Trophoblast cell (in vitro differentiated cells and primary cell): ENCODE results near the gene RAPGEF1.

ENCODE experiments used
- DNase-seq, 2 donors: peaks; one replicate each; pipeline ENCODE4 v3.0.0-alpha.2; 2016
- H2AFZ ChIP-seq: 2 replicates; pipeline ENCODE4 v1.6.1; 2013; ENCODE audit warnings: low read length, moderate library complexity, mild to moderate bottlenecking; ENCODE audit not compliant: insufficient read depth, poor library complexity
- H2AK5ac ChIP-seq: 2 replicates; pipeline ENCODE4 v1.6.1; 2013; ENCODE audit warnings: mild to moderate bottlenecking, low read length
- H2BK120ac ChIP-seq: 2 replicates; pipeline ENCODE4 v1.6.1; 2013; ENCODE audit warnings: low read length, mild to moderate bottlenecking, moderate library complexity; ENCODE audit not compliant: insufficient read depth, poor library complexity
- H2BK12ac ChIP-seq: 2 replicates; pipeline ENCODE4 v1.6.1; 2013; ENCODE audit warnings: mild to moderate bottlenecking, low read length, moderate library complexity
- H2BK5ac ChIP-seq: 2 replicates; pipeline ENCODE4 v1.6.1; 2013; ENCODE audit warnings: low read length, low read depth, moderate library complexity, mild to moderate bottlenecking; ENCODE audit not compliant: poor library complexity
- H3K14ac ChIP-seq: 2 replicates; pipeline ENCODE4 v1.6.1; 2013; ENCODE audit warnings: mild to moderate bottlenecking, low read length
- H3K18ac ChIP-seq: 2 replicates; pipeline ENCODE4 v1.6.1; 2013; ENCODE audit warnings: mild to moderate bottlenecking, low read length
- H3K23ac ChIP-seq: 2 replicates; pipeline ENCODE4 v1.6.1; 2013; ENCODE audit warnings: low read length
- H3K27ac ChIP-seq: 2 replicates; pipeline ENCODE4 v1.5.1; 2013; ENCODE audit warnings: low read depth, mild to moderate bottlenecking, inconsistent platforms, low read length, moderate library complexity
- H3K27me3 ChIP-seq: 2 replicates; pipeline ENCODE4 v1.6.1; 2013; ENCODE audit warnings: inconsistent platforms, mild to moderate bottlenecking, low read length, moderate library complexity; ENCODE audit not compliant: insufficient read depth
- H3K36me3 ChIP-seq, 2 experiments: 1 replicate in 1 of 2; 2 replicates in 1 of 2; pipeline ENCODE4 v1.6.1; 2013; ENCODE audit warnings: low read length in 2 of 2, mild to moderate bottlenecking in 2 of 2, moderate library complexity in 1 of 2; ENCODE audit not compliant: insufficient read depth in 2 of 2, control insufficient read depth in 1 of 2
- H3K4ac ChIP-seq: 2 replicates; pipeline ENCODE4 v1.6.1; 2013; ENCODE audit warnings: low read depth, mild to moderate bottlenecking, low read length, moderate library complexity
- H3K4me1 ChIP-seq, 2 experiments: 1 replicate in 1 of 2; 2 replicates in 1 of 2; pipeline ENCODE4 v1.6.1; 2013; ENCODE audit warnings: low read length in 2 of 2, mild to moderate bottlenecking in 2 of 2, moderate library complexity in 1 of 2; ENCODE audit not compliant: insufficient read depth in 2 of 2, control insufficient read depth in 1 of 2
- H3K4me2 ChIP-seq: 2 replicates; pipeline ENCODE4 v1.6.1; 2013; ENCODE audit warnings: inconsistent platforms, mild to moderate bottlenecking, low read length, moderate library complexity
- H3K4me3 ChIP-seq: 2 replicates; pipeline ENCODE4 v1.5.1; 2013; ENCODE audit warnings: mild to moderate bottlenecking, low read depth, low read length, inconsistent platforms
- H3K79me1 ChIP-seq: one replicate; pipeline ENCODE4 v1.6.1; 2013; ENCODE audit warnings: low read length
- H3K79me2 ChIP-seq: 2 replicates; pipeline ENCODE4 v1.6.1; 2013; ENCODE audit warnings: low read length, mild to moderate bottlenecking; ENCODE audit not compliant: control insufficient read depth, insufficient read depth, poor library complexity
- H3K9ac ChIP-seq: 2 replicates; pipeline ENCODE4 v1.6.1; 2013; ENCODE audit warnings: mild to moderate bottlenecking, low read length
- H3K9me3 ChIP-seq: 2 replicates; pipeline ENCODE4 v1.6.1; 2013; ENCODE audit warnings: low read depth, mild to moderate bottlenecking, control low read depth, inconsistent platforms, low read length; ENCODE audit not compliant: insufficient read depth
- H4K12ac ChIP-seq: 2 replicates; pipeline ENCODE4 v1.6.1; 2013; ENCODE audit warnings: low read depth, mild to moderate bottlenecking, low read length, moderate library complexity
- H4K8ac ChIP-seq: 2 replicates; pipeline ENCODE4 v1.6.1; 2013; ENCODE audit warnings: low read depth, mild to moderate bottlenecking, low read length, moderate library complexity
- H4K91ac ChIP-seq: one replicate; pipeline ENCODE4 v1.6.1; 2013; ENCODE audit warnings: low read depth, mild to moderate bottlenecking, low read length, moderate library complexity
- WGBS: extraction: QIAGEN DNeasy Blood & Tissue Kit; methylation state at CpG from one replicate; pipeline ENCODE4 v1.1.7; 2013; ENCODE audit warnings: missing lambda C conversion rate; ENCODE audit not compliant: insufficient read length, insufficient coverage; ENCODE audit errors: extremely low coverage; 5-methylcytosine and 5-hydroxymethylcytosine counted together

The RAPGEF1 gene

GRCh38 chr9:131578731-131579504, 161.0 kb downstream of the RAPGEF1 start:
- Histone ChIP-seq H4K12ac (no peak overlapping the region), H2BK5ac (no peak overlapping the region), H3K79me1 (no peaks in the 10 kb centered on the region), H3K79me2 (no peaks in the 10 kb centered on the region), H3K27me3 (no peaks in the 10 kb centered on the region), H3K18ac (no peak overlapping the region), H3K4me3 (no peak overlapping the region), H4K91ac (no peak overlapping the region), H3K9me3 (no peaks in the 10 kb centered on the region), H3K14ac (no peak overlapping the region), H3K4ac (no peak overlapping the region), H3K4me2 (no peak overlapping the region), H2AFZ (no peak overlapping the region), H2AK5ac (no peak overlapping the region), H3K23ac (no peak overlapping the region), H3K4me1 (peaks cover 0 to 5% of the 10 kb centered on the region in 2 experiments), H4K8ac (no peak overlapping the region), H2BK120ac (no peak overlapping the region), H3K36me3 (peaks cover 75 to 77% of the 10 kb centered on the region in 2 experiments), H3K27ac (no peak overlapping the region), H2BK12ac (no peak overlapping the region), H3K9ac (no peak overlapping the region)
- whole genome bisulfite sequencing: no CpG with 5 or more reads among the region's 26 CpGs
- no peak for DNase-seq

- Histone ChIP-seq H3K4me1 (peaks cover 0 to 5% of the 10 kb centered on the region in 2 experiments), H3K4ac (no peak overlapping the region), H3K18ac (no peak overlapping the region), H3K27me3 (no peaks in the 10 kb centered on the region), H3K14ac (no peak overlapping the region), H2BK12ac (no peak overlapping the region), H3K9me3 (no peaks in the 10 kb centered on the region), H3K9ac (no peak overlapping the region), H2AK5ac (no peak overlapping the region), H4K8ac (no peak overlapping the region), H3K79me2 (no peaks in the 10 kb centered on the region), H3K23ac (no peak overlapping the region), H2AFZ (no peak overlapping the region), H3K79me1 (no peaks in the 10 kb centered on the region), H4K91ac (no peak overlapping the region), H3K4me2 (no peak overlapping the region), H3K27ac (no peak overlapping the region), H4K12ac (no peak overlapping the region), H3K36me3 (peaks cover 70% of the 10 kb centered on the region in 2 experiments), H3K4me3 (no peak overlapping the region), H2BK120ac (no peak overlapping the region), H2BK5ac (no peak overlapping the region)
- no CpG with 5 or more reads among the region's 13 CpGs for WGBS
- DNase-seq: no peak
These were observed 161.9 kb downstream of the RAPGEF1 start for GRCh38 chr9:131578021-131578420.

- Histone ChIP-seq H3K4ac (no peak overlapping the region), H2BK12ac (no peak overlapping the region), H3K9me3 (no peaks in the 10 kb centered on the region), H3K4me3 (no peak overlapping the region), H3K4me2 (no peak overlapping the region), H3K79me2 (no peaks in the 10 kb centered on the region), H3K14ac (no peak overlapping the region), H4K91ac (no peak overlapping the region), H3K18ac (no peak overlapping the region), H3K9ac (no peak overlapping the region), H3K4me1 (peaks cover 0 to 5% of the 10 kb centered on the region in 2 experiments), H2BK5ac (no peak overlapping the region), H3K23ac (no peak overlapping the region), H3K79me1 (no peaks in the 10 kb centered on the region), H4K12ac (no peak overlapping the region), H2BK120ac (no peak overlapping the region), H3K27me3 (no peaks in the 10 kb centered on the region), H4K8ac (no peak overlapping the region), H2AFZ (no peak overlapping the region), H3K36me3 (peaks cover 64 to 65% of the 10 kb centered on the region in 2 experiments), H3K27ac (no peak overlapping the region), H2AK5ac (no peak overlapping the region)
- no peak for DNase-seq
- WGBS: no CpG with 5 or more reads among the region's 25 CpGs
These were observed 162.6 kb downstream of the RAPGEF1 start for GRCh38 chr9:131577005-131578000.

GRCh38 chr9:131575946-131576853, 163.7 kb downstream of the RAPGEF1 start:
- Histone ChIP-seq H4K8ac (no peak overlapping the region), H2BK120ac (no peak overlapping the region), H2AFZ (no peak overlapping the region), H2BK12ac (no peak overlapping the region), H3K9ac (no peak overlapping the region), H4K12ac (no peak overlapping the region), H3K14ac (no peak overlapping the region), H3K23ac (no peak overlapping the region), H3K79me2 (no peaks in the 10 kb centered on the region), H4K91ac (no peak overlapping the region), H3K27me3 (no peaks in the 10 kb centered on the region), H3K27ac (no peak overlapping the region), H3K36me3 (peaks cover 59 to 60% of the 10 kb centered on the region in 2 experiments), H3K79me1 (no peaks in the 10 kb centered on the region), H3K4ac (no peak overlapping the region), H2BK5ac (no peak overlapping the region), H3K4me3 (no peak overlapping the region), H3K18ac (no peak overlapping the region), H2AK5ac (no peak overlapping the region), H3K4me1 (peaks cover 0 to 5% of the 10 kb centered on the region in 2 experiments), H3K9me3 (no peaks in the 10 kb centered on the region), H3K4me2 (no peak overlapping the region)
- DNase-seq: no peak
- no CpG with 5 or more reads among the region's 23 CpGs for WGBS
